ENCODE results near the gene ADAMTS14.

The ADAMTS14 gene

GRCh38 chr10:70676511-70676910 is 4.2 kb downstream of the ADAMTS14 start:
- DNase-seq = no peak

- no peak for DNase-seq
Observed at GRCh38 chr10:70677016-70677415, 4.7 kb downstream of the ADAMTS14 start.

- no peak for DNase-seq
Observed at GRCh38 chr10:70677620-70678249, 5.4 kb downstream of the ADAMTS14 start.

- no peak for DNase-seq
Observed at GRCh38 chr10:70678250-70678635, 5.9 kb downstream of the ADAMTS14 start.

- DNase-seq = no peak
Observed at GRCh38 chr10:70678757-70679489, 6.6 kb downstream of the ADAMTS14 start.

GRCh38 chr10:70679498-70679897 is 7.2 kb downstream of the ADAMTS14 start:
- DNase-seq = no peak

- no peak for DNase-seq
Observed at GRCh38 chr10:70680899-70681730, 8.8 kb downstream of the ADAMTS14 start.

GRCh38 chr10:70681731-70682005 is 9.4 kb downstream of the ADAMTS14 start:
- no peak for DNase-seq

GRCh38 chr10:70682920-70683600 is 10.8 kb downstream of the ADAMTS14 start:
- no peak for DNase-seq

- DNase-seq = no peak
Observed at GRCh38 chr10:70683601-70683934, 11.3 kb downstream of the ADAMTS14 start.

GRCh38 chr10:70683940-70684339 is 11.6 kb downstream of the ADAMTS14 start:
- no peak for DNase-seq

- no peak for DNase-seq
Observed at GRCh38 chr10:70684374-70684773, 12.1 kb downstream of the ADAMTS14 start.

- DNase-seq = no peak
Observed at GRCh38 chr10:70684839-70685454, 12.6 kb downstream of the ADAMTS14 start.

GRCh38 chr10:70685455-70685911 is 13.2 kb downstream of the ADAMTS14 start:
- DNase-seq = no peak

- no peak for DNase-seq
Observed at GRCh38 chr10:70688828-70689227, 16.5 kb downstream of the ADAMTS14 start.

GRCh38 chr10:70689661-70690060 is 17.4 kb downstream of the ADAMTS14 start:
- no peak for DNase-seq

GRCh38 chr10:70690589-70690988 is 18.3 kb downstream of the ADAMTS14 start:
- peak; percentile 18 for DNase-seq

GRCh38 chr10:70691611-70692010 is 19.3 kb downstream of the ADAMTS14 start:
- no peak for DNase-seq

- no peak for DNase-seq
Observed at GRCh38 chr10:70692043-70692603, 19.8 kb downstream of the ADAMTS14 start.

- DNase-seq = no peak
Observed at GRCh38 chr10:70693619-70694335, 21.5 kb downstream of the ADAMTS14 start.

- no peak for DNase-seq
Observed at GRCh38 chr10:70694418-70695141, 22.3 kb downstream of the ADAMTS14 start.

Data from NCI-H2029 (cell line).